GM19240 (cell line): ENCODE results near the gene ATG7.
"Not testable (repeated sequence)": the region's sequence is repeated elsewhere in the genome, so short reads cannot be mapped to it uniquely, and the experiment has no call there.

Experiments used
- DNase-seq: peaks from one replicate; pipeline ENCODE4 v3.0.0; 2011; ENCODE audit warnings: low spot score; ENCODE audit not compliant: insufficient read length

ATG7 gene

DNA sequence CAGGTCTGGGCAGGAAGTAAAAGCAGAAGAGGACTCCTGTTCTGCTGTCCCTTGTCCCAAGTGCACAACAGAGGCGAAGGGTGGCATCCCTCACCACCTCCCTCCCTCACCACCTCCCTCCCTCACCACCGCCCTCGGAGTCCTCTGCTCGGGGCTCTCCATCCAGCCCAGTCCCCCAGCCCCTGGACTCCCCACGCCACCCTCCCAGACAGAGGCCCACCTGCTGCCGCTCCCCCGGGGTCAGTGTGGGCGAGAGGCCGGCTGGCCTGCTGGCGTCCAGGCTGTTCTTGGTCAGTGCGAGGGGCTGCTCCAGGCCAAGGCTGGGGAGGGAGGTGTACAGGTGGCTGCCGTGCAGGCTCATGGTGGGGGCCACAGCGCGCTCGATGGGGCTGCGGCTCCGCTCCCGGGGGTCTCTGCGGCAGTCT, 292.4 kb downstream of the ATG7 start:
- DNase-seq, result no peak

DNA sequence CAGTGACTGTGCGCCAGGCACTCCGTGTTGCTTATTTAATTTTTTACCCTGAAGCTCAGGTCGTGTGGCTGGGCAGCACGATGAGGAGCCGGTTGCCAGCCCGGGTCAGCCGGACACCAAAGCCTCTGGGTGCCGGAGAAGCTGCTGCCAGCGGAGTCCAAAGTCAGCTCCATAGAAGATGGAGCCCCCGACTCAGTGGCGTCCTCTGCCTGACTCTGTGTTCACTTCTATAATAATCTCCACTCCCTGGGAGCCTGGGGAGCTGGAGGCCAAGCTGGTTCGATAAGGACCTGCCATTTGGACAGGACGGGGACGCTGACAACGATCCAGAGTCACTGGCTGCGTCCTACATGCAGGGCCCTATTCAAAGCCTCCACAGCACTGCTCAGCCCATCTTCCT, 292.9 kb downstream of the ATG7 start:
- DNase-seq, result no peak

DNA sequence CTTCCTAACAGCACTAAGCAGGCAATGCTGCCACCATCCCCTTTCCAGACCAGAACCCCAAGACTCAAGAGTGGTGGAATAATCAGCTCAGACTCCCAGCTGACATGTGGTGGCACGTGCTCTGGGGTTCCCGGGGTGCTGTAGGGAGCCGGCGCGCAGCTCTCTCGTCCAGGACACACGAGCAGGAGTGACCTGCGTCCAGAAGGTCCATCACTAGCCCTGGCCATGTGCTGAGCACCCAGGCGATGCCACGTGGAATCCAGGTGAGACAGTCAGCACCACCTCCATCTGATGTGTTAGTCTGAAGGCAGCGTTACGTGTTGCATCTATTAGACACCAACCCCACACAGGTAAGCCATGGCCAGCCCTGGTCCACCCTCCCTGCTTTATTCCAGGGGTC, 293.3 kb downstream of the ATG7 start:
- no peak for DNase-seq

DNA sequence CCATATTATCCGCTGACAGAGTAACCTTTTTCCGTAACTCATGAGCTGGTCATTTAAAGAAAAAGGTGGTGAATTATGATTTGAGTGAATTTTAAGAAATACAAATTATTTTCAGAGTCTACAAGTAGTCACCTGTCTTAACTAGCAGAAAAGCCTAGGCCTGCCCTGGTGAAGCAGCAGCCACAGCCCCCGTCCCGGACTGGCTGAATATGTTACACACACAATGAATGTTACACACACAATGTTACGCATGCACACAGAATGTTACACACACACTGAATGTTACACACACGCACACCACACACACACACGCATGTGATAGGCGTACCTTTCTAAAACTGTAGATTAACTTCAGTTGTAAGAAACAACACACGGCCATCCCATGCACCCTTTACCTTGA, 293.7 kb downstream of the ATG7 start:
- DNase-seq, result no peak

DNA sequence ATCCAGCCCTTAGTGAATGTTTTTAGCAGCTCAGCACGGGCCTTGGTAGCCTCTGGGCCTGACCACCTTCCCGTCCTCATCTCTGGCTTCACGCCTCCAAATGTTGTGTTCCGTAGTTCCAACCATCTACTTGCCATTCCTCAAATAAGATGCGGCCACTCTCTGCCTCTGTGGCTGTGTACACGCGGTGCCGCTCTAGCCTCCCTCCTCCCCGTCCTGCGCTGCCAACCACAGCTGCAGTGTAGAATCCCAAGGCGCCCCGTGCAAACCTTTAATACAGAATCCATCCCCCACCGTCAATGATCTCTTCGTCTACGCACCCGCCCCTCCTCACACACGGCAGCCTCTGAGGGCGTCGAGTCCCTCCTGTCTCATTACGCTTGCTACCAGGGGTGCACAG, 294.3 kb downstream of the ATG7 start:
- DNase-seq, result no peak

DNA sequence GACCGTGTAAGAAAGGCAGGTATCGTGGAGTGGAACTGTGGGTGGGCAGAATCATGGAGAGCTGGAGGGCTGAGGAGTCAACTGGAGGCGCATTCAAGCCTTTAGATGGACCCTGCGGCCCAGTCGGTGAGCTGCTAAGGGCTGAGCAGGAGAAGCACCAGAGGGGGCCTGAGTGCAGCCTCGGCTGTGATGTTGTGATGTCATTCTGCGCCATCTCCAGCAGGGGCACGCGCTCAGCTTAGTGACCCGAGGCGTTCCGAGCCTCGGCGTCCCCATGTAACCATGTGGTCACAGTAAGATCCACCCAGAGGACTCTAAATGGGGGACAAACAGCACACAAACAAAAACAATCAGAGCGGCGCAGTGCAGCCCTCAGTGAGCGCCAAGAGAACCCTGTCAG, 294.7 kb downstream of the ATG7 start:
- no peak for DNase-seq

DNA sequence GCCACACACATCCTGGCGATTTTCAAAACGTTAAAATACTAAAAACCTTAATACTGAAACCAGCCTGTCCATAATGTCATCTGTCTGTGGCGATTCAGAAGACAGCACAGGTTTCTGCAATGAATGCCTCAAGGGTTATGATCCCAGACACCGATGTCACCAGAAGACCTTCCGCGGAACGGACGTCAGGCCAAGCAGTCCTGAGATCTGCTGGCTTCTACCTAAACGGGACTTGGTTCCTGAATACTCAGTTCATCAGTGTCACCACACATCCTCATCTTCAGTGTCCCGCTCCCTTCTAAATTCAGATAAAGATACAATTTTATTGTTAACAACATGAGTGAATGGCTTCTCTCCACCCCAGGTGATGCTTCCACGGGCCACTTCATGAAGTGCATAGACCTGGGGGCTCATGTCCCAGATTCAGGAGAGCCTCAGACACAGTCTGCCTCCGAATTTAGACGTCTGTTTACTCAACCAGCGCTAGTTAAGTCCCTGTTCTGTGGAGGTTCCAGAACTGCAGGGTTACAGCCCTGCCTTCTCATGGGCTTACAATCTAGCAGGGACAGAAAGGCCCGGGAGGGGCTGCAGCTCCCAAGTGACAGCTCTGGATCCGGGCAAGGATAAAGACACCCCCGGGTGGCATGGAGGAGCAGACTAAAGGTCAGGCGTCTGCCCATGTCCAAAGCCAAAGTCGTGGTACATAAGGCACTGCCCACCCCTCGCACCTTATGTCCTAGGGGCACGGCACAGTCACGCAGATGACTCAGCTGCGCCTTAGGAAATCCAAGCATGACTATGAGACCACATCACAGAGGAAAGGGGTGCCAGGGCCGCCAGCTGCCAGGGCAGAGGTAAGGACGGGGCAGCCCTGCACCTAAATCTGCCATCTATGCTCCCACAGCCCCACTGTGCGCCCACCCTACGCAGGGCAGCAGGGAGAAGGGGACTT, 295.6 kb downstream of the ATG7 start:
- no peak for DNase-seq

DNA sequence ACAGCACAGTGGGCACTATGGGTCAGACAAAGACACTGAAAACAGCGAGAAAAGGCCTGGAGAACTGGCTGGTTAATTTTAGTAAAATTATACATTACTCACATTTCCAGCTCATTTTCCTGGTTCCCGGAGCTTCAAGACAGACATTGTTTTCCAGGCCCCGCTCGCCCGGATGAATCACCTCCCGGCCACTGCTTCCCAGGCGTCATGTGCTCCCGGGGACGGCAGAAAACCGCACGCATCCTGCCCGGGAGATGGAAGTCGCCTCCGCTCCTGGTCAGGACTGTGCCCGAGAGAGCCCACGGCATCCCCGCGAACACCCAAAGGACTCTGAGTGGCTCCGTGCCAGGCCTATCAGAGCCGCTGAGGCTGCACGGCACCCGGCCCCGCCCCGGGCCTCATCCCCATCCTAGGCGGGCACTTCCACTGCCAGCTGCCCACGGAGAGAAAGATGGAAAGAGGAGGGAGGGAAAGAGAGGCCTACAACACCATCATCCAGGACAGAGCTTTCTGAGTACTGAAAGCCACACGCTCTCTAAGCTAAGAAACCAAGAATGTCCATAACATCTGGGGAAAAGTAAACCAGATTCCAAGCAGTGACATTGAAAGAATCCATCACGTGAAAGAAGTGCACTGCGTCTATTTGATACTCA, 296.4 kb downstream of the ATG7 start:
- no peak for DNase-seq

DNA sequence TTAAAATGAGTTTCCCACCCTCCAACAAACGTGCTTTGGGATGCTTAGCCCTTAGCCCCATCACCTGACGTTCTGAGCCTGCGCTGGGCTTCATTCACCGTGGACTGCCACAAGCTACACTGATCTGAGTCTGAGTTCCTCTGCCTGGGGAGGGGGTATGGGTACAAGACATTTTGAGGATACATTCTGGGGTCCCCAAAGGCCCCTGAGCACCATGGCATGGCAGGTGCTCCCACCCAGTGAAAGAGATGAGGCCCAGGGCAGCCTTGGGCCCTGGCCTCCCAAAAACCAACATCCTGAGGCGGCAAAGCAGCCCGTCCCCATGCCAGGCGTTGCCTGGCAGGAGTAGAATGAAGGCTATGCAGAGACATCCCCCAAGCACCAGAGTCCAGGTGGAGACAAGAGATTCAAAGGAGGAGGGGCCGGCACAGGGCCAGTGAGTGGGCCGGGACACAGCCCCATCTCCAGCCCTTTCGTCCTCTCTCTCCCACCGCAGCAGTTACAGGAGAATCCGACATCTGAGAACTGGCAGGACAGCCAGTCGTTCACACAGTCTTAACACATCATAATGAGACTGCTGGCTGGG, 297.1 kb downstream of the ATG7 start:
- no peak for DNase-seq

DNA sequence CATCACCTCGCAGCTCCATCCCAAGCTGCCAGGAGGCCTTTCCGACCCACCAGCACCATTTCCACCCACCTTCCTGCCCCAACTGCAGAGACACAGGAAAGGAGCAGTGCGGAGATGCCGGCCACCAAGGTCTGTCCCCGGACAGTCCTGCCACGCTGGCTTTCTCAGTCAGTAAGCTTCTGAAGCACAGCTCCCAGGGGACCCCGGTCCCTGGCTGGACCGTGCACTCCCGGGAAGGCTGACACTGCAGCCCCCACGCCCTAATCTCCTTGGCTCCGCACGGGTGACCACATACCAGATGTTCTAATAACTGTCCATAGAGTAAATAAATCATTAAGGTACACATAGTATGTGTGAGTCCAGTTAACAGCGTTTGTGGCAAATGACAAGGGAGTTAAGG, 298.1 kb downstream of the ATG7 start:
- no peak for DNase-seq

DNA sequence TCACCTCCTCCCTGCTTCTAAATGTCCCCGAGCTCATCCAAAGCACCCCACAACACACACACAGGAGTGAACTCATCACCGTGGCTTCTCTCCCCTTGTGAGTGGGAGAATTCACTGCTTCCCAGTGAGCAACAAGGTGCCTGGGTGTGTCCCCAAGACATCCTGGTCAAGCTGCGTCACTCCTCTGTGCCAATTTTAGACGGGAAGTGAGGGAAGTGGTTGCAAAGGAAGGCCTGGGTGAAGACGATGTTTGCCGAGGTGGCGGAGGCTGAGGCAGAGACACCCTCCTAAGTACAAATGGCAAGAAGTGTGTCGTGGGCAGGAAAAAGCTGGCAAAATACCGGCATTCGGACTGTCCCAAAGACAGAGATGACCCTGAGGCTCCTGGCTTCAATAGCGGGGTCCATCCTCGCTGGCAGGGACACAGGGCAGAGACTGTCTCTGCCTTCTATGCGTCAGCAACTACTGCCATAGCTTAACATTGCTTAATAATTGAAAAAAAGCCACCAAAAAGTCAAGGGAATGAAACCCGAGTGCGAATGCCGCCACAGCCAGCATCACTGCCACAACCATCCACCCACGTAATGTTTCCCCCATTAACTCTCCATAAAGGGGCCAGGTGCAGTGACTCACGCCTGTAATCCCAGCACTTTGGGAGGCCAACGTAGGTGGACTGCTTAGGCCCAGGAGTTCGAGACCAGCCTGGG, 298.7 kb downstream of the ATG7 start:
- DNase-seq, result no peak

DNA sequence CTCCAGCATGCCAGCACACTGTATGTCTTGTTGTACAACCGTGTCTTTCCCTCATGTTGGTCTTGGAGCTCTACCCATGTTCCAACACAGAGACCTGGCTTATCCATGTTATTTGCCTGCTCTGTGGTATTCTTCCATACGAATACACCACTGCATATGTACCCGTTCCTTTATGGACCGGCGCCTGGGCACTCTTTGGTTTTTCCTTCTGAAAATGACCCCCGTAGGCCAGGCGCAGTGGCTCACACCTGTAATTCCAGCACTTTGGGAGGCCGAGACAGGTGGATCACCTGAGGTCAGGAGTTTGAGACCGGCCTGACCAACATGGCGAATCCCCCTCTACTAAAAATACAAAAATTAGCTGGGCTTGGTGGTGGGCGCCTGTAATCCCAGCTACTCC, 300.5 kb downstream of the ATG7 start:
- not testable (repeated sequence) for DNase-seq

DNA sequence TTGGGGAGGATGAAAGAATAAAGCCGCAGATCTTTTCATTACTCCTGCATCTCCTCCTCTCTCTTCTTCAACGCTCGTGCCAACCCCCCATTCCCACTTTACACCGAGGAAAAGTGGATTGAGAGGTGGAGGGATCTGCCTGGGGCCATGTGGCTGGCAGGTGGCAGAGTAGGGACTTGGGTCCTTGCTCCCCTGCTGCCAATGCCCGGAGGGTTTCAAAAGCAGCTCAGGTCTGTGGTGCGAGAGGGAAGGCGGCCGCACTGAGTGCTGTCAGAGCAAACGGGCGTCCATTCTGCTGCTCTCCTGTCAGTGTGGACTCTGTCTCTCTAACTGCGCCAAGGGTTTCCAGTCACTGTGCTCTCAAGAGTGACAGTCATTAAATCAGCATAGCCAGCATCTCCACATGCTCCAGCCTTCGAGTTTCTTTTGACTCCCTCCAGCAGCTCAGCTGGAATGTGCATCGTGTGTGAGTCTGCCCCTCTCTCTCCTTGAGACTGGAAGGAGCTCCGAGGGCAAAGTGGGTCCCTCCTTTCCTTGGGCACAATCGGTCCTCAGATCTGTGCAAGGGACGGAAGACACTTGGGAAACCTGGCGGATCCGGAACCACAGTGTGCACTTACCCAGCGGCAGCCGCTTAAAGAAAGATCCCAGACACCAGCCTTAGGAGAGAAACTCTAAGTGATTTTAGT, 302.9 kb downstream of the ATG7 start:
- DNase-seq, result no peak

DNA sequence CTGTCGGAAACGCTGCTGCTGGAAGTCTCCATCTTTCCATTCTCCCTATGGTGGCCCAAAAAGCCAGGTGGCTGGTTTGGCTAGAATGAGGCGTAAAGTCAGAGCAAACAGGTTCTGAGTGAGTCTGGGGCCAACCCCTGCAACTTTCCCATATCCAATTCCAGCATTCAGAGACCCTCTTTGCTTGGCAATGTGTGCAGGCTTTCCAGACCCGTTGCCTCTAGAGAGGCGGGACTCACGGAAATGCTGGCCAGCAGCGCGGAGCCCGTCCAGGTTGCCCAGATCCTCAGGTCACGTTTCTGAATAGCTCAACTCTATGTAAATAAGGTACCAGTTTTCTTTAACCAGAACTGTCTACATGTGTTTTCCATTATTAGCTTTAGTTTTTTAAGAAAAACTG, 303.5 kb downstream of the ATG7 start:
- no peak for DNase-seq

DNA sequence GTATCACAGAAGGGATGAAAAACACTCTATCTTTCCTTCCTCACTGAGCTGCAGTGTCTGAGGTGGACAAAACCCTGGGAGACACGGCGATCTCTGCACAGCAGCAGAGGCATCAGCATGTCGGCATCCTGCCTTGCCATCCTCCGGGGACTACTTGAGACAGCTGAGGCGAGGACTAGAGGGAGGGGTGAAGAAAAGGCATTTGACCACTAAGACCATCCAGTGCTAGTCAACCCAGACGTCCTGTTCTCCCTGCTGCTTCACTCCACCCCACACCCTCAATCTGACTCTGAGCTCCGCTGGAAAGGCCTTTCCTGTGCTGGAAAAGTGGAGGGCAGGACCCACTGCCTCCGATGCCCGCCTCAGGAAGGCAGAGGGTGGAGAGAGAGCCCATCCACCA, 304.3 kb downstream of the ATG7 start:
- DNase-seq, result no peak

DNA sequence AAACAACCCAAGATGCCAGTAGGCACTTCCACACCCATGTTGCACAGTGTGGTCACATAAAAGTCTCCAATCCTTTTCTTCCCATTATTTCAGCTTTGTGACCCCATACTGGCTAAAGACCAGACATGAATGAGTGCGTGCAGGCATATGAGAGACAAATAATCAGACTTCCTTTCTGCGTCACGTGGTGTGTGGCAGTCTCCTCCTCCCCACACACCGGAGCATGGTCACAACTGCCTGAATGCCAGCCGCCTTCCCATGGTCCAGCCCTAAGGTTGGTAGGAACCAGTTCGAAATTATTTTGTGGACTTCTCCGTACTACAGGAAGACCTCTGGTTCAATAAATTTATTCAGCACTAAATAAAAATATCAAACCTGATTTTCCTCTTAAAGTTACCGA, 306.0 kb downstream of the ATG7 start:
- no peak for DNase-seq

DNA sequence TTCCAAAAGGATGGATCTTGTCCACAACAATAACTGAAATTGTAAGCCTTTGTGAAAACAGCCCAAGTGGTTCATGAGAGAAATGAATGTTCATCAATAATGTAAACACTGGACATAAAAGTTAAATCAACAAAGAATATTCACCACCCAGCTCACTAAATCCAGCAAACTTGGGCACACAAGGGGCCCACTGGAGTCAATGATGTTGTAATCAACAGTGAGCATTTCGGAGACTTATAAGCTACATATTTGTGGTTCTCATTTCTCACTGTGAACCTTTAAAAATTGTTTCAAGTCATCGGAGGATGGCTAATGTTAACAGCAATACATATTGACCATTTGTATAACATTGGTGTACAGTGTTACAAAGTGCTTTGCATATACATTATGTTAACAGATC, 308.4 kb downstream of the ATG7 start:
- no peak for DNase-seq

DNA sequence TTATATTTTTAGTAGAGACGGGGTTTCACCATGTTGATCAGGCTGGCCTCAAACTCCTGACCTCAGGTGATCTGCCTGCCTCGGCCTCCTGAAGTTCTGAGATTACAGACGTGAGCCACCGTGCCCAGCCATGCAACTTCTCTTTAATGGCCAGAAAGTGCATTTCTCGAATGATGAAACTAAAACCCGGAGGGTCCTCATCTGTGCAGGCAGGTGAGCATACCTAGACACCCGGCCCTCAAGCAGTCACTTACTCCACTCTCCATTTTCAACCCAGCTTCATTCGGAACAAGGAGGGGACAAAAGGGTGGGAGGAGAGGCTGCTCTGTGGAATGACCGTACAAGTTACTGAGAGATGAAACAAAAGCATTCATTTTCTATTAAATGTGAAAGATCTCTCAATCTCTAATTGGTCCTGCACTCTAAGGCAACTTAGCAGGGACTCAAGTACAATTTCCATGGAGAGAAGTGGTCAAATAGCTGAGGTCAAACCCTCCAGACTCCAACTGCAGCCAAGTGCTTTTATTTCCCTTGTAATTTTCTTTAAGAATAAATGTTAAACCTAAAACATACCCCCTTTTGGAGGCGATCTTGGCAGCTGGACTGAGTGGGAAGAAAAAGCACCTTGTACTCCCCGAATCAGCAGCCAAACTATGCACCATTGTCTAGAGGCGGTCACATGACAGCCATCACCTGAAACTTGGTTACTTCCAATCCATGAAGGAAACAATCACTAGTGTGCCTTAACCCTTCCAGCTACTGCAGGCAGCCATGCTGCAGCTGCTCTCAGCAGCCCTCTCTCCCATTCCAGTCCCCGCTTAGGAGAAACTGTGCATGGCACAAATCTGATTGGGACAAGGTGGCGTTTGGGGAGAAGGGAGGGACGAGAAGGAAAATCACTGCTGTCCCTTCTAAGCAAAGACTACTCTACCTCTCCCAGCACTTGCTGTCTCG, 309.3 kb downstream of the ATG7 start:
- no peak for DNase-seq

DNA sequence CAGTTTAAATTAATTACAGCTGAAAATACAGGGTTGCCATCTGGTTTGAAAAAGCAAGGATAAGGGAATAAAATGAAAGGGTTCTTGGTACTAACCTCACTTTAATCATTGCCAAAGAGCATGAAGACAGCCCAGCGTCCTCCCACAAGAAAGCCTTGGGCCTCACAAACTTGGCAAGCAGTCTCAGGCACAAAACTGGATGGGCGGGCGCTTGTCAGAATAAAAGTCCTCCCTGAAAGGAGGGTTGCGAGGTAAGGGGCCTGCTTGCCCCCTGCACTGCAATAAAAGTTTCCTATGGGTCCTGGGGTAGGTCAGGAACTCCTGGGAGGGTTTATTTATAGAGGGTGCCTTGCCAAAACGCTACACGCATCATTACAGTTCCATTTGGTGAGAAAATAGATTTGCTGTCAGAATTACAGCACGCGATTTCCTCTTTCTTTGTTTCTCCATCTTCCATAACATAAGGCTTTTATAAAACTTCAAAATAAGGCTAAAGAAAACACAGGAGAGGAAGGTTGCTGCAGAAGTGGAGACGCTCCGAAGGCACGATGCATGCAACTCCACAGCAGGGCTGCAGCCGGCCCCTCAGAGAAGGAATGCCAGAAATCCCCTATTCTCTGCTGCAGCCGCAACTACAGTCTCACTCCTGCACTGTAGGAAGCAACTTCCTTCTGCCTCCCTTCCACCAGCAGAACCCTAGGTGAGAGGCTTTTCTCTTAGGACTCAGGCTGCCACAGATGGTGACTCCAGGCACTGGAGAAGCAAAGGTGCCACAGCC, 310.2 kb downstream of the ATG7 start:
- DNase-seq, result no peak
